OCI-LY7 (cell line): Measurements from ENCODE around the gene N4BP2.

ENCODE experiments used
- EZH2phosphoT487 ChIP-seq: fragments of 200-600 bp; sonication (generic); IDR thresholded peaks from 2 replicates; pipeline ENCODE4 v1.6.1; 2018; ENCODE audit warnings: low read depth, borderline replicate concordance, mild to moderate bottlenecking, mixed run types, antibody characterized with exemption, low read length, moderate library complexity, mixed read lengths
- TF ChIP-seq, protein P1 (sequence below): fragments of 200-600 bp; sonication (generic); conservative IDR thresholded peaks from 2 replicates; pipeline ENCODE4 v1.5.1; 2014; ENCODE audit warnings: mild to moderate bottlenecking, antibody characterized with exemption, low read length, moderate library complexity, mixed read lengths

DNA sequence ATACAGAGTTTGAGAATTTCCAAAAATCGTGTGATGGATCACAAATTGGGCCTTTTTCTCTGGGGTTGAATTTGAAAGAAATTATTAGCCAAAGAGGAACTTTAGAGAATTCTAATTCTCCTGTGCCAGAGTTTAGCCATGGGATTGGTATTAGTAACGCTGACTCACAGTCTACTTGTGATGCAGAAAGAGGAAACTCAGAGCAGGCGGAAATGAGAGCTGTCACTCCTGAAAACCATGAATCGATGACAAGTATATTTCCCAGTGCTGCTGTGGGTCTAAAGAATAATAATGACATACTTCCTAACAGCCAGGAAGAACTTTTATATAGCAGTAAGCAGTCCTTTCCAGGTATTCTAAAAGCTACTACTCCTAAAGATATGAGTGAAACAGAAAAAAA is 64.9 kb downstream of the N4BP2 start:
- TF ChIP-seq, protein P1, sequence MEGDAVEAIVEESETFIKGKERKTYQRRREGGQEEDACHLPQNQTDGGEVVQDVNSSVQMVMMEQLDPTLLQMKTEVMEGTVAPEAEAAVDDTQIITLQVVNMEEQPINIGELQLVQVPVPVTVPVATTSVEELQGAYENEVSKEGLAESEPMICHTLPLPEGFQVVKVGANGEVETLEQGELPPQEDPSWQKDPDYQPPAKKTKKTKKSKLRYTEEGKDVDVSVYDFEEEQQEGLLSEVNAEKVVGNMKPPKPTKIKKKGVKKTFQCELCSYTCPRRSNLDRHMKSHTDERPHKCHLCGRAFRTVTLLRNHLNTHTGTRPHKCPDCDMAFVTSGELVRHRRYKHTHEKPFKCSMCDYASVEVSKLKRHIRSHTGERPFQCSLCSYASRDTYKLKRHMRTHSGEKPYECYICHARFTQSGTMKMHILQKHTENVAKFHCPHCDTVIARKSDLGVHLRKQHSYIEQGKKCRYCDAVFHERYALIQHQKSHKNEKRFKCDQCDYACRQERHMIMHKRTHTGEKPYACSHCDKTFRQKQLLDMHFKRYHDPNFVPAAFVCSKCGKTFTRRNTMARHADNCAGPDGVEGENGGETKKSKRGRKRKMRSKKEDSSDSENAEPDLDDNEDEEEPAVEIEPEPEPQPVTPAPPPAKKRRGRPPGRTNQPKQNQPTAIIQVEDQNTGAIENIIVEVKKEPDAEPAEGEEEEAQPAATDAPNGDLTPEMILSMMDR, result no peak
- no peak for TF ChIP-seq EZH2phosphoT487
